Cardiac septum (tissue), 1 donor: Measurements from ENCODE around the gene MPHOSPH9. TPM values are rescaled to one million over a fixed set of nuclear protein-coding genes. Genes with fewer than 3 reads are reported as not detected.

Experiments
- DNase-seq: peaks from one replicate; pipeline ENCODE4 v3.0.0-alpha.2; 2020; ENCODE audit warnings: low spot score
- intact Hi-C: fragments of 100-400 bp; cut with DNase I; formaldehyde crosslinking; loops from one replicate; pipeline ENCODE4 v1.14.0; 2022
- total RNA-seq: library from RNA; stranded (reverse); fragmentation: NEBNext Ultra II Directional; extraction: Animal tissue kit (Norgen Biotek cat#: 25700); gene quantifications from one replicate; pipeline ENCODE4 v1.2.1, GENCODE V29; 2021
- donor health status: DM: no; HTN: no; CAD: no.

Gene MPHOSPH9
- total RNA-seq, 1 donor from 2014 or later: 22.0 TPM

- intact Hi-C loops: loop anchor here (10.0 kb wide), 1 partner anchor 68 kb away; no protein-coding TSS in a partner anchor
- DNase-seq: no peak
Measured at GRCh38 chr12:123113026-123113425, 119.9 kb downstream of the MPHOSPH9 start.

GRCh38 chr12:123111498-123112165 is 121.3 kb downstream of the MPHOSPH9 start:
- no peak for DNase-seq
- intact Hi-C loops: loop anchor here (10.0 kb wide), 1 partner anchor 67 kb away; no protein-coding TSS in a partner anchor

- DNase-seq: no peak
- intact Hi-C loops: loop anchor here (5.0 kb wide), 1 partner anchor 33 kb away; no protein-coding TSS in a partner anchor
Measured at GRCh38 chr12:123109319-123109772, 123.6 kb downstream of the MPHOSPH9 start.

- intact Hi-C loops: loop anchor here (5.0 kb wide), 1 partner anchor 34 kb away; no protein-coding TSS in a partner anchor
- DNase-seq: no peak
Measured at GRCh38 chr12:123108682-123109066, 124.3 kb downstream of the MPHOSPH9 start.

GRCh38 chr12:123107926-123108681 is 124.8 kb downstream of the MPHOSPH9 start:
- DNase-seq: no peak
- intact Hi-C loops: loop anchor here (5.0 kb wide), 1 partner anchor 34 kb away; no protein-coding TSS in a partner anchor

GRCh38 chr12:123106640-123107359 is 126.1 kb downstream of the MPHOSPH9 start:
- intact Hi-C loops: loop anchor here (5.0 kb wide), 1 partner anchor 36 kb away; no protein-coding TSS in a partner anchor

GRCh38 chr12:123105211-123105826 is 127.6 kb downstream of the MPHOSPH9 start:
- DNase-seq: peak; percentile 78
- intact Hi-C loops: loop anchor here (5.0 kb wide), 1 partner anchor 37 kb away; no protein-coding TSS in a partner anchor

More at GRCh38 chr12:123106640-123107359, 126.1 kb downstream of the MPHOSPH9 start:
- no peak for DNase-seq

GRCh38 chr12:123104809-123105208 is 128.1 kb downstream of the MPHOSPH9 start:
- no peak for DNase-seq
- intact Hi-C loops: loop anchor here (5.0 kb wide), 1 partner anchor 37 kb away; no protein-coding TSS in a partner anchor

Other genes with a start within 250 kb of the MPHOSPH9 start
- gene PITPNM2, start 82.1 kb downstream of the MPHOSPH9 start, total RNA-seq: 22.2 TPM
- gene MTRFR, start 295 bp upstream of the MPHOSPH9 start, total RNA-seq: 7.8 TPM
- gene CDK2AP1, start 38.7 kb upstream of the MPHOSPH9 start, total RNA-seq: 82.3 TPM
- gene SBNO1, start 131.7 kb upstream of the MPHOSPH9 start, total RNA-seq: 25.3 TPM
- gene KMT5A, start 151.0 kb upstream of the MPHOSPH9 start, total RNA-seq: 36.4 TPM
- 1.6 TPM for gene RILPL2, start 203.5 kb upstream of the MPHOSPH9 start, total RNA-seq
- 24.3 TPM for gene SNRNP35, start 225.0 kb upstream of the MPHOSPH9 start, total RNA-seq